Lower lobe of right lung (tissue), 2 donors: ENCODE results near the gene FAM3C. TPM values are rescaled to one million over a fixed set of nuclear protein-coding genes. Genes with fewer than 3 reads are reported as not detected.

Experiments used
- ATAC-seq, 2 donors: fragments of 200-7000 bp; cut with Tn5 transposase; one replicate each; pipeline ENCODE4 v1.9.1; 2020 to 2022; ENCODE audit warnings: mild to moderate bottlenecking in 2 of 2, moderate library complexity in 2 of 2
- DNase-seq: peaks from one replicate; pipeline ENCODE4 v3.0.0-alpha.2; 2020
- H3K27ac ChIP-seq: fragments of 200-600 bp; one replicate; pipeline ENCODE4 v1.8.0; 2022
- H3K27me3 ChIP-seq: fragments of 200-600 bp; one replicate; pipeline ENCODE4 v1.8.0; 2022; ENCODE audit warnings: low read depth
- H3K36me3 ChIP-seq: fragments of 200-600 bp; one replicate; pipeline ENCODE4 v1.8.0; 2022; ENCODE audit warnings: mild to moderate bottlenecking
- H3K4me1 ChIP-seq: fragments of 200-600 bp; one replicate; pipeline ENCODE4 v1.8.0; 2022
- H3K4me3 ChIP-seq: fragments of 200-600 bp; one replicate; pipeline ENCODE4 v1.8.0; 2022; ENCODE audit warnings: mild to moderate bottlenecking
- H3K9me3 ChIP-seq: fragments of 200-600 bp; one replicate; pipeline ENCODE4 v1.8.0; 2022
- CTCF ChIP-seq: fragments of 200-600 bp; IDR thresholded peaks from one replicate; pipeline ENCODE4 v1.8.0; 2022; ENCODE audit warnings: antibody characterized with exemption, mild to moderate bottlenecking
- intact Hi-C: fragments of 100-400 bp; cut with DNase I; formaldehyde crosslinking; loops from one replicate; pipeline ENCODE4 v1.11.0; 2022
- total RNA-seq: library from RNA; stranded (reverse); fragmentation: NEBNext Ultra II Directional; extraction: Animal tissue kit (Norgen Biotek cat#: 25700); gene quantifications from one replicate; pipeline ENCODE4 v1.2.1, GENCODE V29; 2021
- donor health status: DM: no; HTN: yes; CAD: no; lungs with severe emphysema.

The FAM3C gene
- total RNA-seq, 1 donor from 2014 or later: 35.3 TPM

- TF ChIP-seq CTCF: no peak
- no peaks in the 10 kb centered on the region for H3K27me3 ChIP-seq
- H3K36me3 ChIP-seq: peaks cover 12% of the 10 kb centered on the region
- DNase-seq (no peak), ATAC-seq (peak; percentile 40 to 54)
- intact Hi-C loops: loop anchor here (5.0 kb wide), 1 partner anchor 178 kb away; no protein-coding TSS in a partner anchor
- H3K4me3 ChIP-seq: no peak overlapping the region
- H3K9me3 ChIP-seq: no peaks in the 10 kb centered on the region
- peaks cover 6% of the 10 kb centered on the region for H3K4me1 ChIP-seq
- H3K27ac ChIP-seq: no peak overlapping the region
Observed at GRCh38 chr7:121369462-121369861, 26.6 kb downstream of the FAM3C start.

GRCh38 chr7:121366852-121367431 lies 29.2 kb downstream of the FAM3C start:
- Histone ChIP-seq H3K4me1 (peaks cover 6% of the 10 kb centered on the region), H3K27me3 (no peaks in the 10 kb centered on the region), H3K36me3 (peaks cover 27% of the 10 kb centered on the region), H3K9me3 (no peaks in the 10 kb centered on the region), H3K27ac (no peak overlapping the region), H3K4me3 (no peak overlapping the region)
- DNase-seq: no peak
- intact Hi-C loops: loop anchor here (5.0 kb wide), 1 partner anchor 180 kb away; no protein-coding TSS in a partner anchor
- peak; percentile 78 for TF ChIP-seq CTCF
- no peak for ATAC-seq

- Histone ChIP-seq H3K9me3 (no peaks in the 10 kb centered on the region), H3K36me3 (peaks cover 67% of the 10 kb centered on the region), H3K4me3 (no peak overlapping the region), H3K27me3 (no peaks in the 10 kb centered on the region), H3K4me1 (no peaks in the 10 kb centered on the region), H3K27ac (no peak overlapping the region)
- ATAC-seq (no peak), DNase-seq (no peak)
- TF ChIP-seq CTCF: no peak
- intact Hi-C loops: no loop called here
Observed at GRCh38 chr7:121360564-121360963, 35.5 kb downstream of the FAM3C start.

GRCh38 chr7:121355574-121355973 lies 40.5 kb downstream of the FAM3C start:
- no peak overlapping the region for H3K27ac ChIP-seq
- no peak overlapping the region for H3K4me3 ChIP-seq
- TF ChIP-seq CTCF: no peak
- no peaks in the 10 kb centered on the region for H3K27me3 ChIP-seq
- H3K4me1 ChIP-seq: no peaks in the 10 kb centered on the region
- DNase-seq (no peak), ATAC-seq (no peak)
- intact Hi-C loops: no loop called here
- H3K36me3 ChIP-seq: peaks cover 61% of the 10 kb centered on the region
- H3K9me3 ChIP-seq: no peaks in the 10 kb centered on the region

GRCh38 chr7:121352323-121352722 lies 43.8 kb downstream of the FAM3C start:
- Histone ChIP-seq H3K27me3 (no peaks in the 10 kb centered on the region), H3K36me3 (peaks cover 46% of the 10 kb centered on the region), H3K27ac (no peak overlapping the region), H3K9me3 (no peaks in the 10 kb centered on the region), H3K4me3 (no peak overlapping the region), H3K4me1 (no peaks in the 10 kb centered on the region)
- ATAC-seq: no peak
- TF ChIP-seq CTCF: no peak
- intact Hi-C loops: no loop called here
- no peak for DNase-seq
